ENCODE measurements around the gene PPM1F.
"Not testable (repeated sequence)": the region's sequence is repeated elsewhere in the genome, so short reads cannot be mapped to it uniquely, and the experiment has no call there.

Gene PPM1F

DNA sequence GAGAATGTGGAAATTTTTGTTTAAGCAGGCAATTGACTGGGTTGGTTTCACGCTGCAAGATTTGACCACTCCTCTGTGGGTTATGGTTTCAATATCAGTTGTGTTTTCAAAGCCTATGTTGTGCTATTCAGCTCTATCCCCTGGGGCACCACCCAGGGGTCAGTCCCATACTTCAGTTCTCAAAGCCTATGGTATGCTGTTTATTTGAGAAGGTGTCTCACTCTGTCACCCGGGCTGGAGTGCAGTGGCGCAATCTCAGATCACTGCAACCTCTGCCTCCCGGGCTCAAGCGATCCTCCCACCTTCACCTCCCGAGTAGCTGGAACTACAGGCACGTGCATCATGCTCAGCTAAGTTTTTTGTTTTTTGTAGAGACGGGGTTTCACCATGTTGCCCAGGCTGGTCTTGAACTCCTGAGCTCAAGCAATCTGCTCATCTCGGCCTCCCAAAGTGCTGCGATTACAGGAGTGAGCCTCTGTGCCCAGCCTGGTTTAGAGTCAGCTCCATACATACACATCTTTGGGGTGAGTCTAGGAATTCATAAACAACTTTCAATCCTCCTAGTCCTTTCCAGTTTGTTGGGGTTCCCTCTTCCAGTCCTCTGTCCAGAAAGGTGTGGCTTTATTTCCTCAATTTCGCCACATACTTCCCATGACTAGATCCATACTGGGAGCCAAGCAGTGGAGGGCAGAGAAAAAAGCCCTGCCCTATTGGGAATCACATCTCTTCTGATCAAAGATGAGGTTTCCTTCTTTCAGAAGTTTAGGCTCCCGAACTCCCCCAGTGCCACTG, 50.2 kb downstream of the PPM1F start:
- peak; percentile 83 for DNase-seq (ENCODE audit: low read depth)
- no peak overlapping the region for H3K4me3 ChIP-seq (ENCODE audit: low read depth, low read length)
- TF ChIP-seq, protein P1, sequence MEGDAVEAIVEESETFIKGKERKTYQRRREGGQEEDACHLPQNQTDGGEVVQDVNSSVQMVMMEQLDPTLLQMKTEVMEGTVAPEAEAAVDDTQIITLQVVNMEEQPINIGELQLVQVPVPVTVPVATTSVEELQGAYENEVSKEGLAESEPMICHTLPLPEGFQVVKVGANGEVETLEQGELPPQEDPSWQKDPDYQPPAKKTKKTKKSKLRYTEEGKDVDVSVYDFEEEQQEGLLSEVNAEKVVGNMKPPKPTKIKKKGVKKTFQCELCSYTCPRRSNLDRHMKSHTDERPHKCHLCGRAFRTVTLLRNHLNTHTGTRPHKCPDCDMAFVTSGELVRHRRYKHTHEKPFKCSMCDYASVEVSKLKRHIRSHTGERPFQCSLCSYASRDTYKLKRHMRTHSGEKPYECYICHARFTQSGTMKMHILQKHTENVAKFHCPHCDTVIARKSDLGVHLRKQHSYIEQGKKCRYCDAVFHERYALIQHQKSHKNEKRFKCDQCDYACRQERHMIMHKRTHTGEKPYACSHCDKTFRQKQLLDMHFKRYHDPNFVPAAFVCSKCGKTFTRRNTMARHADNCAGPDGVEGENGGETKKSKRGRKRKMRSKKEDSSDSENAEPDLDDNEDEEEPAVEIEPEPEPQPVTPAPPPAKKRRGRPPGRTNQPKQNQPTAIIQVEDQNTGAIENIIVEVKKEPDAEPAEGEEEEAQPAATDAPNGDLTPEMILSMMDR (IDR thresholded peaks at IDR 0.05; ENCODE audit: insufficient read depth, low read depth, low read length, missing control alignments) = no peak

DNA sequence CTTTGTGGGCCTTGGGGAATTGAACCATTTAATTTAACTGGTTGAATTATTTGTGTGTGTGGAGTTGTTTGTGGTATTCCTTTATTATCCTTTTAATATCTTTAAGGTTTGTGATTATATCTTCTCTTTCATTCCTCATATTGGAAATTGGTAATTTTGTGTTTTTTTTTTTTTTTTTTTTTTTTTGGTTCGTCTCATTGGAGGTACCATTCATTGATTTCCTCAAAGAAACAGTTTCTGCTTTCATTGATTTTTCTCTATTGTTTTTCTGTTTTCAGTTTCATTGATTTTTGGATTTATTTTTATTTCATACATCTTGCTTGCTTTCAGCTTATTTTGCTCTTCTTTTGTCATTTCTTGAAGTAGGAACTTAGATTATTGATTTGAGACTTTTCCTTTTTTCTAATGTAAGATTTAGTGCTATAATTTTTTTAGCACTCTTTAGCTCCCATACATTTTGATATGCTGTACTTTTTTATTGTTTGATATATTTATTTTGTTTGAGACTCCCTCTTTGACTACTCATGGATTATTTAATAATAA, 54.2 kb downstream of the PPM1F start:
- TF ChIP-seq, protein P1 (IDR thresholded peaks at IDR 0.05; ENCODE audit: insufficient read depth, low read depth, low read length, missing control alignments) = no peak
- no peak for DNase-seq (ENCODE audit: low read depth)
- no peak overlapping the region for H3K4me3 ChIP-seq (ENCODE audit: low read depth, low read length)

DNA sequence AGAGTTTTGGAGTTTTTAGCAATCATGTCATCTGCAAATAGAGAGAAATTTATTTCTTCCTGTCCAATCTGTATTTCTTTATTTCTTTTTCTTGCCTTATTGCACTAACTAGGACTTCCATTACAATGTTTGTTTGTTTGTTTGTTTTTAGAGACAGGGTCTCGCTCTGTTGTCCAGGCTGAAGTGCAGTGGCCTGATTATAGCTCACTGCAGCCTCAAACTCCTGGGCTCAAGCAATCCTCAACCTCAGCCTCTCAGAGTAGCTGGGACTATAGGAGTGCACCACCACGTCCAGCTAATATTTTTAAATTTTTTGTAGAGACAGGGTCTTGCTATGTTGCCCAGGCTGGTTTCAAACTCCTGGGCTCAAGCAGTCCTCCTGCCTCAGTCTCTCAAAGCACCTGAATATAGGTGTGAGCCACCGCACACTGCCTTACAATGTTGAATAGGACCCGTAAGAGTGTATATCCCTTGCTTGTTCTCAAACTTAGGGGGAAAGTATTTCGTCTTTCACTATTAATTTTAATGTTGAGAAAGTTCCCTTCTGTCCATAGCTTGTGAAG, 55.6 kb downstream of the PPM1F start:
- no peak overlapping the region for H3K4me3 ChIP-seq (ENCODE audit: low read depth, low read length)
- DNase-seq (ENCODE audit: low read depth) = no peak
- TF ChIP-seq, protein P1 (IDR thresholded peaks at IDR 0.05; ENCODE audit: insufficient read depth, low read depth, low read length, missing control alignments) = no peak

DNA sequence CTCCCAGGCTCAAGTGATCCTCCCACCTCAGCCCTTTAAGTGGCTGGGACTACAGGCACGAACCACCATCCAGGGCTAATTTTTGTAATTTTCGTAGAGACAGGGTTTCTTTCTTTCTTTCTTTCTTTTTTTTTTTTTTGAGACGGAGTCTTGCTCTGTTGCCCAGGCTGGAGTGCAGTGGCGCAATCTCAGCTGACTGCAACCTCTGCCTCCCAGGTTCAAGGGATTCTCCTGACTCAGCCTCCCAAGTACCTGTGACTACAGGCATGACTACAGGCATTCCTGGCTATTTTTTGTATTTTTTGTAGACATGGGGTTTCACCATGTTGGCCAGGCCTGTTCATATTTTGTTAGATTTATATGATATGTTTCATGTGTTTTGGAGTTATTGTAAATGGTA, 56.4 kb downstream of the PPM1F start:
- H3K4me3 ChIP-seq (ENCODE audit: low read depth, low read length); DNase-seq (ENCODE audit: low read depth): not testable (repeated sequence)

DNA sequence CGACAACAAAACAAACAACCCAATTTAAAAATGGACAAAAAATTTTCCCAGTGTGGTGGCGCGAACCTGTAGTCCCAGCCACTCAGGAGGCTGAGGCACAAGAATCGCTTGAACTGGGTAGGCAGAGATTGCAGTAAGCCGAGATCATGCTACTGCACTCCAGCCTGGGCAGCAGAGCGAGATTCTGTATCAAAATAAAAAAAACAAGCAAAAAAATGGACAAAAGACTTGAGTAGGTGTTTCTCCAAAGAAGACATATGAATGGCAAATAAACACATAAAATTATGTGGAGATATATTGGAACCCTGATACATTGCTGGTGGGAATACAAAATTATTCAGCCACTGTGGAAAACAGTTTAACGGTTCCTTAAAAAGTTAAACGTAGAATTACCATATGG, 57.8 kb downstream of the PPM1F start:
- TF ChIP-seq, protein P1 (IDR thresholded peaks at IDR 0.05; ENCODE audit: insufficient read depth, low read depth, low read length, missing control alignments) = no peak
- no peak overlapping the region for H3K4me3 ChIP-seq (ENCODE audit: low read depth, low read length)
- DNase-seq (ENCODE audit: low read depth) = no peak

DNA sequence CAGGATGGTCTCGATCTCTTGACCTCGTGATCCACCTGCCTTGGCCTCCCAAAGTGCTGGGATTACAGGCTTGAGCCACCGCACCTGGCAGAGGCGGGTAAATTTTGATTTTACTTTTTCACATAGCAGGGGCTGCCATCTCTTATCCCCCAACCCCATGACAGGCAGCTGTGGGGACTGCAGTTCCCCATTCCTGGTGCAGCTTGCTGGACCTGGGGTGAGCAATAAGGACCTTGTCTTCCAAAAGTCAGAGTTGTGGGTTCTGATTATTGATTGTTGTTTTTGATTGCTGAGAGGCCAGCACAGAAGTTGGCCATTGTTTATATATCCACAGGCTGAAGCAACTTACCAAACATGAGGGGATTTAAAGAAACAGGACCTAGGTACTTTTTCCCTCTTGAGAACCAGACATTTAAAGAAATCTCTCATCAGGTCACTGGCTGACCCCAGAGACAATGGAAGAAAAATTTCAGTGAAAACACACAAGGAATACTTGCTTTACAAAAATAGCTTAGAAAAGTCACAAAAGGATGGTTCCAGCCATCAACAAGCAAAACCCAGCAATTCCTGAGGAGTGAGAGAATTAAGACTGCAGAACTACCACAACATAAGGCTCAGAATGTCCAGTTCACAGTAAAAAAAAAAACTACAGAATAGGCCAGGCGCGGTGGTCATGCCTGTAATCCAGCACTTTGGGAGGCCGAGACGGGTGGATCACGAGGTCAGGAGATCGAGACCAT, 63.2 kb downstream of the PPM1F start:
- TF ChIP-seq, protein P1 (IDR thresholded peaks at IDR 0.05; ENCODE audit: insufficient read depth, low read depth, low read length, missing control alignments) = no peak
- no peak for DNase-seq (ENCODE audit: low read depth)
- no peak overlapping the region for H3K4me3 ChIP-seq (ENCODE audit: low read depth, low read length)

DNA sequence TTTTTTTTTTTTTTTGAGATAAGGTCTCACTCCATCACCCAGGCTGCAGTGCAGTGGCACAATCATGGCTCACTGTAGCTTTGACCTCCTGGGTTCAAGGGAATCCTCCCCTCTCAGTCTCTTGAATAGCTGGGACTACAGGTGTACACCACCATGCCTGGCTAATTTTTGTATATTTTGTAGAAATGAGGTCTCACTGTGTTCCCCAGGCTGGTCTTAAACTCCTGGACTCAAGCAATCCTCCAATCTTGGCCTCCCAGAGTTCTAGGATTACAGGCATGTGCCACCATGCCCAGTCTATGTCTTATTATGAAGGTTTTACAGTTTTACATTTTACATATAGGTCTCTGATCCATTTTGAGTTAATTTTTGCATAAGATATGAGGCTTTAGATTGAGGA, 64.8 kb downstream of the PPM1F start:
- H3K4me3 ChIP-seq (ENCODE audit: low read depth, low read length) = no peak overlapping the region
- TF ChIP-seq, protein P1 (IDR thresholded peaks at IDR 0.05; ENCODE audit: insufficient read depth, low read depth, low read length, missing control alignments) = no peak
- no peak for DNase-seq (ENCODE audit: low read depth)

DNA sequence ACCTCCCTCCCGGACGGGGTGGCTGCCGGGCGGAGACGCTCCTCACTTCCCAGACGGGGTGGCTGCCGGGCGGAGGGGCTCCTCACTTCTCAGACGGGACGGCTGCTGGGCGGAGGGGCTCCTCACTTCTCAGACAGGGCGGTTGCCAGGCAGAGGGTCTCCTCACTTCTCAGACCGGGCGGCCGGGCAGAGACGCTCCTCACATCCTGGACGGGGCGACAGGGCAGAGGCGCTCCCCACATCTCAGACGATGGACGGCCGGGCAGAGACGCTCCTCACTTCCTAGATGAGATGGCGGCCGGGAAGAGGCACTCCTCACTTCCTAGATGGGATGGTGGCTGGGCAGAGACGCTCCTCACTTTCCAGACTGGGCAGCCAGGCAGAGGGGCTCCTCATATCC, 68.7 kb downstream of the PPM1F start:
- not testable (repeated sequence) for DNase-seq (ENCODE audit: low read depth); H3K4me3 ChIP-seq (ENCODE audit: low read depth, low read length)

DNA sequence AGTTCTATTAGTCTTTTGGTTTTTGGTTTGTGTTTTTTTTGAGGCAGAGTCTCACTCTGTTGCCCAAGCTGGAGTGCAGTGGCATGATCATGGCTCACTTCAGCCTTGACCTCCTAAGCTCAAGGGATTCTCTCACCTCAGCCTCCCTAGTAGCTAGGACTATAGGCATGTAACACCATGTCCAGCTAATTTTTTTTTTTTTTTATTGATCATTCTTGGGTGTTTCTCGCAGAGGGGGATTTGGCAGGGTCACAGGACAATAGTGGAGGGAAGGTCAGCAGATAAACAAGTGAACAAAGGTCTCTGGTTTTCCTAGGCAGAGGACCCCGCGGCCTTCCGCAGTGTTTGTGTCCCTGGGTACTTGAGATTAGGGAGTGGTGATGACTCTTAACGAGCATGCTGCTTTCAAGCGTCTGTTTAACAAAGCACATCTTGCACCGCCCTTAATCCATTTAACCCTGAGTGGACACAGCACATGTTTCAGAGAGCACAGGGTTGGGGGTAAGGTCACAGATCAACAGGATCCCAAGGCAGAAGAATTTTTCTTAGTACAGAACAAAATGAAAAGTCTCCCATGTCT, 69.8 kb downstream of the PPM1F start:
- H3K4me3 ChIP-seq (ENCODE audit: low read depth, low read length); DNase-seq (ENCODE audit: low read depth): not testable (repeated sequence)
